Cerebellar nuclear complex (tissue), 1 donor: ENCODE data around the gene NCAPG.

Experiments
- DNase-seq, 2 experiments: peaks; one replicate each; lab custom pipeline; 2025; lab: John Stamatoyannopoulos, UW

NCAPG gene, protein sequence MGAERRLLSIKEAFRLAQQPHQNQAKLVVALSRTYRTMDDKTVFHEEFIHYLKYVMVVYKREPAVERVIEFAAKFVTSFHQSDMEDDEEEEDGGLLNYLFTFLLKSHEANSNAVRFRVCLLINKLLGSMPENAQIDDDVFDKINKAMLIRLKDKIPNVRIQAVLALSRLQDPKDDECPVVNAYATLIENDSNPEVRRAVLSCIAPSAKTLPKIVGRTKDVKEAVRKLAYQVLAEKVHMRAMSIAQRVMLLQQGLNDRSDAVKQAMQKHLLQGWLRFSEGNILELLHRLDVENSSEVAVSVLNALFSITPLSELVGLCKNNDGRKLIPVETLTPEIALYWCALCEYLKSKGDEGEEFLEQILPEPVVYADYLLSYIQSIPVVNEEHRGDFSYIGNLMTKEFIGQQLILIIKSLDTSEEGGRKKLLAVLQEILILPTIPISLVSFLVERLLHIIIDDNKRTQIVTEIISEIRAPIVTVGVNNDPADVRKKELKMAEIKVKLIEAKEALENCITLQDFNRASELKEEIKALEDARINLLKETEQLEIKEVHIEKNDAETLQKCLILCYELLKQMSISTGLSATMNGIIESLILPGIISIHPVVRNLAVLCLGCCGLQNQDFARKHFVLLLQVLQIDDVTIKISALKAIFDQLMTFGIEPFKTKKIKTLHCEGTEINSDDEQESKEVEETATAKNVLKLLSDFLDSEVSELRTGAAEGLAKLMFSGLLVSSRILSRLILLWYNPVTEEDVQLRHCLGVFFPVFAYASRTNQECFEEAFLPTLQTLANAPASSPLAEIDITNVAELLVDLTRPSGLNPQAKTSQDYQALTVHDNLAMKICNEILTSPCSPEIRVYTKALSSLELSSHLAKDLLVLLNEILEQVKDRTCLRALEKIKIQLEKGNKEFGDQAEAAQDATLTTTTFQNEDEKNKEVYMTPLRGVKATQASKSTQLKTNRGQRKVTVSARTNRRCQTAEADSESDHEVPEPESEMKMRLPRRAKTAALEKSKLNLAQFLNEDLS

DNA sequence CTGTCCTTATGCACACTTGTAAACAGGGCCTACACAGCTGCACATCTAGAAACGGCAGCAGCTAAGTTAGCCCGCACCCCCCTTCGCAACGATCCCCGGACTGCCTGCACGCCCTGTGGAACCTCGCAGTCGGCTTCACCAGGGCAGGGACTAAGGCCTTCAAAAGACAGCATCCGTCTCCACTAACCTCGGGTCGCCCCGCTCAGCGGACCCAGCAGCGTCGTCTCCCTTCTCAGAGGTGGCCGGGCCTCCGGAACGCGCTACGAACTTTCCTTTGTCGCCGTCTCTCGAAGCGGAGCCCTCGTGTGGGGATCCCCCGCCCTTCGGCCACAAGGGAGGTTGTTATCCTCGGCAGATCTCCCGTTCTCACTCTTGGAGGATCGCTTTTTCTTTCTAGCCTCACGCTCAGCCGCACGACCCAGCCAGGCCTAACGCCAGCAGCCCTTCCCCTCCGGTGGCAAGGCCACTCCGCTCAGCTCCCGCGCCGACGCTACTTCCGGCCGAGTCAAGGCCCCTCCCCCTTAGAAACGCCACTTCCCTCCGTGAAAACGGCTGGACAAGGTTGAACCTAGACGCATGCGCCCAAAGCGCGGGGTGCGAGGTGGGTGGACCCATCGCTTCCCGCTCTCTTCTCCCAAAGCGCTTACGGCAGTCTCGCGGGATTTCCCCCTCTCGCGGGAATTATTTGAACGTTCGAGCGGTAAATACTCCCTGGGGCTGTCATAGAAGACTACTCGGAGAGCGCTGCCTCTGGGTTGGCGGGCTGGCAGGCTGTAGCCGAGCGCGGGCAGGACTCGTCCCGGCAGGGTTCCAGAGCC is at the start of gene NCAPG, which contains the start of gene DCAF16:
Gene NCAPG, plus strand, starts transcription at position 720 of the 818 bp plus-strand sequence. CDS start 99 bp downstream, outside the sequence.
Gene DCAF16, minus strand, starts transcription at position 498 of the 818 bp plus-strand sequence. CDS start 6,616 bp downstream, outside the sequence.
- peak; percentile 94 to 99 for DNase-seq

DNA sequence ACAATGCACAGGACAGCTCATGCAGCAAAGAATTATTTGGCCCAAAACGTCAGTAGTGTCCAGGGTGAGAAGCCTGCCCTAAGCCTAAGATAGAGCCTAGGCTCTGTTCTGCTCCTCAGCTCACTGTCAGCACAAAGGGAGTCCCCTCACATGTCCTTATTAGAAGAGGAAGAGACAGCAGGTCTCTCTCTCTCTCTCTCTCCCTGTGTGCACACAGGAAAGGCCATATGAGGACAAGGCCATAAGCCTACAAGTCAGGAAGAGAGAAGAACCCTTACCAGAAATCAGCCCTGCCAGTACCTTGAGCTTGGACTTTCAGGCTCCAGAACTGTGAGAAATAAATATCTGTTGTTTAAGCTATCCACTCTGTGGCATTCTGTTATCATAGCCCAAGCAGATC is 49.7 kb upstream of the NCAPG start:
- no peak for DNase-seq

DNA sequence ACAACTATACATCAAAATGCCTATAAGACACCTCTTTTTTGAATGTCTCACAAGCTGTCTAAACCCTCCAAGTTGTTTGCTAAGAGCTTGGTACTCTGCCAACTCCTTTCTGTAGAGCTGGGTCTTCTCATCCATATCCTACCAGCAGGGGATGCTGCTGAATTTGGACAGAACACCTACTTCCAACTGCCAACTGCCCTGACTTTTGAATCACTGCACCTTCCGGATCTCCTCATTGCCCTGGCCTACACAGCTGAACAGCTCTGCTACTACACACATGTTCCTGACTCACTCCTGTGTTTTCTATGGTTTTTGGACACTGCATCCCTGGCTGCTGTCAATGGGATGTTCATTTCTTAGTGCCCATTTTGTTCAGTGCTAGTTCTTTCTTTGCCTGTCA is 48.1 kb upstream of the NCAPG start:
- DNase-seq = no peak

DNA sequence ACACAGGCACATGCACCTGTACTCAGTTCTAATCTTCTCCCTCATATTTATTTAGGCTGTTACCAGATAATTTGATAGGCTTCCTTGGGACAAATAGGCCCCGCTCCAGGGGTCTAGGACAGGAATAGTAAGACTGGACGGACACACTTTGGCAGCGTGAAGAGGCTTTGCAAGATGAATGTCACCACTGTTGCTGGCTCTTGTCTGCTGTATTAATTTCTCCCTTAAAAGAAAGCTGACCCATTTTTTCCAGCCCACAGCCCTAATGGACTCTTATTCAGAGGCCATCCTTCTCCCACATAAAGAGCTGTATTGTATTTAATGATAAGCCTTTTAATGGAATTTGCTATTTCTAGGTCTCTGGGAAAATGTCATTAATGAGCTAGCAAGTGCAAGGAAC is 47.4 kb upstream of the NCAPG start:
- no peak for DNase-seq

DNA sequence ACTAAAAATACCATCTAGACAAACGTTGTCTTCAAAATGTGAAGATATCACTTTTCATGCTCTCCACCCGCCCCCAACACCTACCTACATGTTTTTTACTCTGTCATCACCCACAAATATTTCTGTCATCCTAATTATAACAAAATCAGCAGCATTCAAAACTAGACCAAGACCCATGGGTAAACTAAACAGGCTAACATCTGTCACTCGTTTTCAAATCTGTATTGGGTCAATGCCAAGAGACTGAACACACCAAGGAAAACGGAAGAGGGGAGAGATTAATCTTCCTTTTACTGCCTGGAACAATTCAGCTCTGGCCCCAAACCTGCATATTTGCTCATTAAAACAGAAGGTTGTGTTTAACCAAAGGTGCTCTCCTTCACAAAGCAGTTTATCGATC is 46.8 kb upstream of the NCAPG start:
- no peak for DNase-seq

DNA sequence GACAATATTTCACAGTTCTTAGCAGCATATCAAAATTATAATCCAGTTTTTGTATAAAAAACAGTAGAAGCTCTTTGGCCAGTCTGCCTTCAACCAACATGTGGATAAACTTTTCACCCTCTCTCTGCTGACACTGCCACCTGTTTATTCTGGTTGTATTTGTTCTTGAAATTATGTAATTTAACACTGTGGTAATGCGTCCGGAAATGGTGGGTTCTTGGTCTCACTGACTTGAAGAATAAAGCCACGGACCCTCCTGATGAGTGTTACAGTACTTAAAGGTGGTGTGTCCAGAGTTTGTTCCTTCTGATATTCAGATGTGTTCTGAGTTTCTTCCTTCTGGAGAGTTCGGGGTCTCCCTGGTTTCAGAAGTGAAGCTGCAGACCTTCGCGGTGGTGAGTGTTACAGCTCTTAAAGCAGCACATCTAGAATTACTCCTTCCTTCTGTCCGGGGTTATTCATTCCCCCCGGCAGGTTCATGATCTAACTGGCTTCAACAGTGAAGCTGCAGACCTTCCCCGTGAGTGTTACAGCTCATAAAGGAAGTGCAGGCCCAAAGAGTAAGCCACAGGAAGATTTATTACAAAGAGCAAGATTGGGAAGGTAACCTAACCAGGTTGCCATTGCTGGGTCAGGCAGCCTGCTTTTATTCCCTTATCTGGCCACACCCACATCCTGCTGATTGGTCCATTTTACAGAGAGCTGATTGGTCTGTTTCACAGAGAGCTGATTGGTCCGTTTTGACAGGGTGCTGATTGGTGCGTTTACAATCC is 45.1 kb upstream of the NCAPG start:
- no peak for DNase-seq

DNA sequence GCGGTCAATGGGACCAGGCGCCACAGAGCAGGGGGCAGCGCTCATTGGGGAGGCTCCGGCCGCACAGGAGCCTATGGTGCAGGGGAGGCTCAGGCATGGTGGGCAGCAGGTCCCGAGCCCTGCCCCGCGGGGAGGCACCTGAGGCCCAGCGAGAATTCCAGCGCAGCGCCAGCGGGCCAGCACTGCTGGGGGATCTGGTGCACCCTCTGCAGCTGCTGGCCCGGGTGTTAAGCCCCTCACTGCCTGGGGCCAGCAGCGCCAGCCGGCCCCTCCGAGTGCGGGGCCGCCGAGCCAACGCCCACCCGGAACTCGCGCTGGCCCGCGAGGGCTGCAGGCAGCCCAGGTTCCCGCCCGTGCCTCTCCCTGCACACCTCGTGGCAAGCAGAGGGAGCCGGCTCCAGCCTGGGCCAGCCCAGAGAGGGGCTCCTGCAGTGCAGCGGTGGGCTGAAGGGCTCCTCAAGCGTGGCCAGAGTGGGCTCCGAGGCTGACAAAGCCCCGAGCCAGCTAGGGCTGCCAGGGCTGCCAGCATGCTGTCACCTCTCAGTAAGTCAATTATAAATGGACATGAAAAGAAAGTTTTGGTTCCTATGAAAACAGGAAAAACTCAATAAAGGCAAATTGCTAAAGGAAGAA is 43.8 kb upstream of the NCAPG start:
- no peak for DNase-seq

DNA sequence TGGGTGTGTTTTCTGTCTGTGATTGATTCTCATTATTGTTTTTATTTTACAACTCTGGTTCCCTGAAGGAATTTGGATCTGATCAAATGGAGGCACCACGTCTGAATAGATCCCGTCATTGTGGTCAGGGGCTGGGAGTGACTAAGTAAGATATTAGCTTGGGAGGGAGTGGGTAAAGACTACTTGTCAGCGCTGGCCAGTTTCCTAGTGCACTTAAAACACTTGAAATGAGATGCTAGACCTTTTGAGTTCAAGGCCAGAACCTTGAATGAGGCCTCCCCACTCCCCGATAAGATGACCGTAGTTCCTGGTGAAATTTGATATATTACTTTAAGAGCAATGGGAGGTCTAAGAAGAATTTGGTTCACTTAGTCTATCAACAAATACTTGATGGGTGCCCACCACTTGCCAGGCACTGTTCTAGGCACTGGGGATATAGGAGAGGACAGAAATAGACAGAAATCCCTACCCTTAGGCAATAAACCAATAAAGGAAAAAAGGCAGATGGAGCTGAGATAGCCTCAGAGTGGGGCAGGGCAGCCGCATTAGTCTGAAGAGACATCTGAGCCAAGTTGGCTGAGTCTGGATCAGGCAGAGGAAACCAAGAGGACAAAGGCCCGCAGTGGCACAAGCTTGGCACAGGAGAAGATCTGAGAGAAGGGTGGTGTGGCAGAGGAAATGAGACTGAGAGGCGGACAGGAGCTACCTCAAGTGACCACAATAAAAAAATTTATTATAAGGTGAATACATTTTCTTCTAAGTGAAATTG is 41.2 kb upstream of the NCAPG start:
- DNase-seq = no peak

DNA sequence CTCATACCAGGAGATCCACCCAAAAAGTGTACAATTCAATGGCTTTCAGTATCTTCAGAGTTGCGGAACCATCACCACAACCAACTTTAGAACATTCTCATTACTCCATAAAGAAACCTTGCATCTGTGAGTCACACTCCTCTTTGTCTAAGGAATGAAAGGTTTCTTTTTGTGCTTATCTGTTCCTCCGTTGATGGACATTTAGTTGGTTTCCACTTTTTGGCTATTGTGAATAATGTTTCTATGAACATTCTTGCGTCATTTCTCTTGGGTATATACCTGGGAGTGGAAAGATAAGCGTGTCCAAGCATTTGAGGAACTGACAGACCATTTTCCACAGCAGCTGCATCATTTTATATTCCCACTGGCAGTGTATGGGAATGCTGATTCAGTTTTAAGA is 39.9 kb upstream of the NCAPG start:
- no peak for DNase-seq

DNA sequence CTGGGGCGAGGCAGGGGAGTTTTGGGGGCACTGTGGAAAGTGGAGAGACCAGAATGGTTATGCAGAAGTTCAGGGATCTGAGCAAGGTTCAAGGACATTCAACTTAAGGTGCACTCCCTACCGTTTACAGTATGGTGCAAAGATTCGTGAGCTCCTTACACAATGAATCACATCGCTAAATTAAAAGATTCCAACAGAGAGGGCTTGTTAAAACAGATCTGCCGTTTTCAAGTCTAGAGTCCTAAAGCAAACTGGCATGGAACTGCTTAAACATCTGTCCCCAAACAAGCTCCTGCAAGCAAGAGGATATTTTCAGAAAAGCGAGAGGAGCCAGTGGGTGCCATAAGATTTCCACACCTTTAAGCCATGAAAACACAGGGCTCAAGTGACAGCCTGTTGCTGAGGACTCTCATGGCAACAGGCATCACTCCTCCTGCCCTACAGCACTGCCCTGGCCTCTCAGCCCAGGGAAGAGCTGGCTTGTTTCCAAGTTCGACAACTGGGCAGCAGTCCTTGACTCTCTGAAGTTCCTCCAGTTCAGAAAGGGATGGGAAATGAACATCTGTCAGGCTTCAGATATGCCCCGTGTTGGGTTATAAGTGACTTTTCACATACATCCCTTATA is 39.4 kb upstream of the NCAPG start:
- no peak for DNase-seq

DNA sequence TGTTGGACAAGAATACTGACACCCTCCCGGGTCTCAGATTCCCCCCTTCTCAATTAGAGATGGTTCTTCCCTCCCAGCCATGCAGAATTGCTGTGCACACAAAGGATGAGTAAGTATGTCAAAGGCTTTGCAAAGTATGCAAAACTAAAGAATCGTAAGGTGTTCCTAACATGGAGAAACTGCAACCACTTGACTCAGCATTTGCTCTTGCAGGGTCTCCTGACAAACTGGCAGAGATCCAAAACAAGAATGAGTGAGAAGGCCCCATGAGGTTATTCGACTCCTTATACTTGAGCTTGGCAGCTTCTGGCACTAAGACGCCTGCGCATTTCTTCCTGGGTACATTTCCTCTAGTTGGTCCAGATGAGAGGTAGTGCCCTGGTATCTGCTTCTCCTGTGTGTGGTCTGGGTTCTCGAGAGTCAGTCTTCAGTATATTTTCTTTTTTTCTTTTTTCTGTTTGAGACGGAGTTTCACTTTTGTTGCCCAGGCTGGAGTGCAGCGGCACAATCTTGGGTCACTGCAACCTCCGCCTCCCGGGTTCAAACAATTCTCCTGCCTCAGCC is 37.6 kb upstream of the NCAPG start:
- no peak for DNase-seq

DNA sequence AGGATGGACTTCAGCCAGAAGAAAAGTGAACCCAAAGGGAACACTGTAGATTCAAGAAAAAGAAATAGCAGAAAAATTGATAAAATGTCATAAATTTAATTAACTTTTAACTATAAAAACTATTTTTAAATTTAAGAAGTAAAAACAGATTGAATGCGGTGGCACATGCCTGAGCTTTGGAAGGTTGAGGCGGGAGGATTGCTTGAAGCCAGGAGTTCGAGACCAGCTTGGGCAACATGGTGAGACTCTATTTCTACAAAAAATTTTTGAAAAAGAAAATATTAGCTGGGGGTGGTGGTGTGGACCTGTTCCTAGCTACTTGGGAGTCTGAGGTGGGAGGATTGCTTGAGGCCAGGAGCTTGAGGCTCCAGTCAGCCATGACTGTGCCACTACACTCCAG is 32.3 kb upstream of the NCAPG start:
- DNase-seq = no peak

DNA sequence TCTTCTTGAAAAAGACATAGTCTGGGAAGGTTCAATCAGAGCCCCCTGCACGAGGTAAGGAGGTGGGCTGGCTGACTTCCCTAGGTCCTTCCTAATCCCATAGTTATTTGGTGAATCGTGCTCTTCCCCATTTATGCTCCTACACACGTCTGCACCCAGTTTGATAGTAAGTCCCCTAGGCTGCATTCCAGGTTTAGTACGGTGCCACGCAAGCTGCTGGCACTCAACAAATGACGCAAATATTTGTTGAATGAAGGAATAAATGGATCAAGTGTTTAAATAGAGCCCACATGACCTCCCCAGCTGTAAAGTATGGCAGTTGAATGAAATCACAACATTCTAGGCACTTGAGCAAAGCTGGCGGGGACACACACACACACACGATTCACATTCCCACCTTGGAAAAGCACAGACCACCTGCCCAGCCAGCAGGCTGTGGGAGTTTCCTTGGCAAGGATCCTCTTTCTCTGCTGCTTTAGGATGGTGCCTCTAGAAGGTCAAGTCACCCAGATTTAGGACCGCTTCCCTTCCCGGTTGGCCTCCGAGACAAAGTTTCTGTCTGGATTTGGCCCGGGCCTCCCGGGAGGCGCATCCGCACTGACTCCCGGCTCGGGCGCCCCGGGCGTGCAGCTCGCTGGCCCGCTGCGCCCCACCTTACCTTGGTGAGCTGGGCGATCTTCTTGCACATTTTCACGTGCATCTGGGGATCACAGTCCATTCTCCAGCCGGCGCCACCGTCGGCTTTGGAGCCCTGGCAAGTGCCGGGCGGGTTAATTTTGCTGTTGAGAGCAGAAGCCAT is 30.1 kb upstream of the NCAPG start:
- no peak for DNase-seq

DNA sequence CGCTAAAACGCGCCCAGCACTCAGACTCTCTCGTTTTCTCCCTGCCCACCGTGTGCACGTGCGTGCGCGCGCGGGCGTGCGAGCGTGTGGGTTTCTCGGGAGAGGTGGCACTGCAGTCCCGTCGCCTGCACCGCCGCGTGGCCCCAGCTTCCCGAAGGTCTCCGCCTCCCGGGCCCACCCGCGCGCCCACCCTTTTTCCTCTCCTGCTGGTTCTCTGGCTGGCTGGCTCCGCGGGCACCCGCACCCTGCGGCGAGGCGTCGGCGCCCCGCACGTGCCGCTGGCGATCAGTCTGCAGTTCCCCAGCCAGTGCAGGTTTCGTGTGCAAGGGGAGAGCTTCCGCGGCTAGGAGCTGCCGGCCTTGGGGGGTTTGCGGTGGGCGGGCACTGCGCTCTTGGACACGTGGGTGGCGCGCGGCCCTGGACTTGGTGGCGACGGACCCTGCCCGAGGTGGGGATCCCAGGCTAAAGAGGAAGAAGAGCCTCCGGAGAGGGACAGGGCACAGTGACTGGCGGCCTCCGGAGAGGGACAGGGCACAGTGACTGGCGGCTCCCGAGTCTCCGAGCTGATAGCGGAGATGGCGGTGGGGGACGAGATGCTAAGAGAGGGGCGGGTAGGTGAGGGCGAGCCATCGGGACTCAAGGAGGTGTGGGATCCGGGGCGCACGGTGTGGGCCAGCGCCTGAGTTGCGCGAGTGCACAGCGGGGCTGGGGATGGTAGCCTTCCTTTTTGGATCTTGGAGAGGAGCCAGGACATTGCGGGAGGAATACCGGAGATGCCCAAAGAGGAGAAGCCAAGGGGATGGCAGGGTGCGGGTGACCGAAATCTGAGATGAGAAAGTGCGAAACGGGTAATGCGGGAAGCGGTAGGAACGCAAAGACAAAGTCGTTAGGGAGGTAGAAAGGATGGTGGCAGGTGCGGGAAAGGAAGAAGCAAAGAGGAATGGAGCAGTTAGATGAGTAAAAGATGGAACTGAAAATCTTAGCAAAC is 29.2 kb upstream of the NCAPG start, which contains the start of gene FAM184B:
Gene FAM184B, minus strand, starts transcription at position 322 of the 988 bp plus-strand sequence. CDS start 322 bp downstream, outside the sequence.
- no peak for DNase-seq

DNA sequence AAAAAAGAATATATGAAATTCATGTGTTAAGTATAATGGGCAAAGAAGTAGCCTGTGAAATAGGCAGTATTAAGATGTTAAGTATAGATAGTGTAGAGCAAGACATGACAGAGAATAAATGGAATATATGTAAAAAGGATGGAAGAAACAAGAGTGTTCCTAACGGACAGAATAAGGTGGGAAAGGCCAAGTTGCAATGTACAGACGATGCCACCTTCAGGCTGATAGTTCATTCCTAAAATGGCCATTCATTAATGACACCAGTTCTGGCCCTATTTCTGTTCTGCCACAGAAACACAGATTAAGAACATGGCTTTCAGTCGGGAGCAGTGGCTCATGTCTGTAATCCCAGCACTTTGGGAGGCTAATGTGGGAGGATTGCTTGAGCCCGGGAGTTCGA is 24.9 kb upstream of the NCAPG start:
- no peak for DNase-seq

DNA sequence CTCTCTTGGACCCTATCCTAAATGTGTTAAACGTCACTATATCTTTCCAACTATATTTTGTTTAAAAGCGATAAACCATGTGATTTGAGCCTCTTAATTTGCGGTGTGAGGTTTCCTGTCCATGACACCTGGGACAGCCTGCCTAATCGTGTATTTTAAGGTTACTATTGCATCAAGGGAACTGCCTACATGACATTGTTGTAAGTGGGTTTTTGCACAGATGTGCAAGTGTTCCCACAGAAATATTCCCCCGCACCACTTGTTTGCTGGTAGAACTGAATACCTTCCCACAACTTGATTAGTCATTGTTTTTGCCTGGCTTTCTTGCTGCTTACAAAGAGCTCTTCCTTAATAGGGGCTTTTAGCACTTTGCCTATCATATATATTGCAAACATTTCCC is 24.2 kb upstream of the NCAPG start:
- no peak for DNase-seq

DNA sequence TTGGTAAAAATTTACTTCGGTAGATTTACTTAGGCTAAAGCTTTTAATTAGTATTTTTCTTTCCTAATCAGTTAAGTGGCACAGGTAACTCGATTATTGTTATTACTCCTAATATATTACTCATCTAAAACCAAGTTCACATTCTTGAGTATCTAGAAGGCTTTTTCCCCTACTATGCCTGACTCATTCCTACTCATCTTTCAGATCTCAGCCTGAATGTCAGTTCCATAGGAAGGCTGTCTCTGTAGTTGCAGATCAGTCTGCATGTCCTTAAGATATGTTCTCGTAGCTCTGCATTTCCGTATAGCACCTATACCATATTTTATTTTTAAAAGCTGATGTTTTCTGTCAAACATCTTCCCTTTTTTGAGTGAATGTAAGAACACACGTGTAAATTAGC is 23.5 kb upstream of the NCAPG start:
- no peak for DNase-seq
